Lower leg skin (tissue), 3 donors: ENCODE measurements around the gene EML4.

Source experiments
- CTCF ChIP-seq, 3 donors: fragments of 450-650 bp; IDR thresholded peaks; one replicate each; pipeline ENCODE4 v1.5.1; 2016; ENCODE audit warnings: antibody characterized with exemption in 3 of 3, mild to moderate bottlenecking in 3 of 3, moderate library complexity in 2 of 3
- POLR2A ChIP-seq, 2 donors: fragments of 450-650 bp; IDR thresholded peaks; one replicate each; pipeline ENCODE4 v1.6.1; 2016 to 2017; ENCODE audit warnings: antibody characterized with exemption in 2 of 2, mild to moderate bottlenecking in 1 of 2, moderate library complexity in 1 of 2

GRCh38 chr2:42241517-42241916 is 72.4 kb downstream of the EML4 start:
- TF ChIP-seq CTCF (IDR thresholded peaks at IDR 0.05) (no peak), POLR2A (IDR thresholded peaks at IDR 0.05) (no peak)
